H1 (cell line): Measurements from ENCODE around the gene GP5. TPM values are rescaled to one million over a fixed set of nuclear protein-coding genes. Genes with fewer than 3 reads are reported as not detected.

Experiments
- EP300 ChIP-seq, 2 experiments: IDR thresholded peaks; 1 replicate in 1 of 2; 2 replicates in 1 of 2; pipeline ENCODE4 v1.6.1; 2011 to 2012; ENCODE audit warnings: low read depth in 2 of 2, low read length in 2 of 2, mild to moderate bottlenecking in 2 of 2, borderline replicate concordance in 1 of 2, inconsistent platforms in 1 of 2, moderate library complexity in 1 of 2
- NANOG ChIP-seq: IDR thresholded peaks from 2 replicates; pipeline ENCODE4 v1.6.1; 2011; ENCODE audit warnings: low read length, low read depth, mild to moderate bottlenecking, inconsistent platforms; ENCODE audit not compliant: insufficient read depth, poor library complexity, severe bottlenecking
- polyA plus RNA-seq, 7 experiments: library from polyadenylated mRNA; depleted of rRNA in 3 of 7; stranded (reverse) in 5 of 7; unstranded in 2 of 7; fragments of >200 nt in 5 of 7; fragments of 200-250 nt in 2 of 7; gene quantifications; 1 replicate in 5 of 7; 2 replicates in 1 of 7; 4 replicates in 1 of 7; pipeline versions ENCODE4 v1.2.1 to v1.2.3, GENCODE V29; 2011 to 2013; ENCODE audit warnings: missing spikeins in 2 of 7, mixed read lengths in 2 of 7
- total RNA-seq: library from RNA; stranded (reverse); fragmentation: NEBNext Ultra II Directional; extraction: Animal tissue kit (Norgen Biotek cat#: 25700); gene quantifications from 2 replicates; pipeline ENCODE4 v1.2.1, GENCODE V29; 2021

GP5 gene
- total and polyA plus RNA-seq, 2 of the 8 experiments (the other 6 are each of a cell fraction or from before 2014, with no cell fraction given), result 0.13 to 0.14 TPM

DNA sequence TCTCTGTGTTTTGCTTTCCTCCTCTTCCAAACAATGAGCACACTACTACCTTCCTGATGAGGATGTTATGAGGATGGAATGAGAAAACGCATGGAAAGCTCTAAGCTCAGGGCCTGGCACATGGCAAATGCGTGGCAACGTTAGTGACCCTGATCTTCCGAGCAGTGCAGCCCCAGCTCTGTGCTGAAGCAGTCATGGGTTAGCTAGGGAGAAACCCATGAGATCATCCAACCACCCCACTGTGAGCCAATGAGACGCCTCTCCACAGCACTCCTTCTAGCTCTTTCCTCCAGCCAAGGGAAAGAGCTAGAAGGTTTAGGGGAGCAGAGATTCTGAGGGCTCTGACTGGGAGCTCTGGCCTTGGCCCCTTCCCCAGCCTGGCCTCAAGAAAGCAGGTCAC, 52.4 kb downstream of the GP5 start (continued):
- TF ChIP-seq EP300 (IDR thresholded peaks at IDR 0.05; ENCODE audit: borderline replicate concordance in 1 of 2, low read depth in 2 of 2, low read length in 2 of 2) (no peak), NANOG (no peak)
